Stimulated activated naive CD8-positive, alpha-beta T cell treated with anti-CD3 and anti-CD28 coated beads, Interleukin-15, Interleukin-2, amounts not matched to agents 100 U/mL and 50 U/mL, for 24 hours (primary cell): ENCODE measurements around the gene SENP8.

ENCODE experiments used
- ATAC-seq: fragments of 150-1000 bp; cut with Tn5 transposase; one replicate; pipeline ENCODE4 v1.10.0; 2021
- DNase-seq: peaks from one replicate; pipeline ENCODE4 v3.0.0; 2021

The SENP8 gene

GRCh38 chr15:72176159-72176558 lies 58.0 kb downstream of the SENP8 start:
- ATAC-seq (no peak), DNase-seq (no peak)

- no peak for ATAC-seq
- DNase-seq: no peak
Observed at GRCh38 chr15:72176743-72177142, 58.5 kb downstream of the SENP8 start.

GRCh38 chr15:72178976-72179585 lies 60.9 kb downstream of the SENP8 start:
- ATAC-seq: no peak
- no peak for DNase-seq

- DNase-seq (no peak), ATAC-seq (no peak)
Observed at GRCh38 chr15:72179950-72180581, 61.9 kb downstream of the SENP8 start.

DNA sequence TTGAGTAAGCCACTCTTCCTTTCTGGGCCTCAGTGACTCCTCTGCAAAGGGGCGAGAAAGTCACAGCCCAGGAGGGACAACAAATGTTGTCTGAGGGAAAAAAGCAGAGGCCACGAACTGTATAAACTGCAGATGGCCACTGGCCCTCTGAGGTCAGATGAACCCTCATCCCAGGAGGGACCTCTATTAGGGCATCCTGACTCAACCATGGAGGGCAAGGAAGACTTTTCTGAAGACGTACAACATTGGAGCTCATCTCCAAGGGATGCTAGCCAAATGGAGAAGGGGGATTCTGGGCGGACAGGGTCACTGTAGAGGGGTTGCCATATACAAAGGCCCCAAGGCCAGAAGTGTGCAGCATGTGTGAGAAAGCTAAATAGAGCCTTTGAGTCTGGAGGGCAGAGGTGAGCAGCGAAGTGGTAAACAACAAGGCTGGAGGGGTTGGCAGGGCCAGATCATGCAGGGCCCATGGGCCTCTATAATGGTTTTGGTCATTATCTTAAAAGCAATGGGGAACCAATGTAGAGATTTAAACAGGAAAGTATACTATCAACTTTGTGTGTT lies 62.6 kb downstream of the SENP8 start:
- no peak for ATAC-seq
- no peak for DNase-seq

GRCh38 chr15:72182244-72182643 lies 64.0 kb downstream of the SENP8 start:
- ATAC-seq (no peak), DNase-seq (no peak)

GRCh38 chr15:72182673-72183072 lies 64.5 kb downstream of the SENP8 start:
- ATAC-seq (no peak), DNase-seq (no peak)

GRCh38 chr15:72183781-72184164 lies 65.6 kb downstream of the SENP8 start:
- ATAC-seq (no peak), DNase-seq (no peak)

GRCh38 chr15:72184165-72184811 lies 66.1 kb downstream of the SENP8 start:
- peak; percentile 14 for ATAC-seq
- DNase-seq: no peak

DNA sequence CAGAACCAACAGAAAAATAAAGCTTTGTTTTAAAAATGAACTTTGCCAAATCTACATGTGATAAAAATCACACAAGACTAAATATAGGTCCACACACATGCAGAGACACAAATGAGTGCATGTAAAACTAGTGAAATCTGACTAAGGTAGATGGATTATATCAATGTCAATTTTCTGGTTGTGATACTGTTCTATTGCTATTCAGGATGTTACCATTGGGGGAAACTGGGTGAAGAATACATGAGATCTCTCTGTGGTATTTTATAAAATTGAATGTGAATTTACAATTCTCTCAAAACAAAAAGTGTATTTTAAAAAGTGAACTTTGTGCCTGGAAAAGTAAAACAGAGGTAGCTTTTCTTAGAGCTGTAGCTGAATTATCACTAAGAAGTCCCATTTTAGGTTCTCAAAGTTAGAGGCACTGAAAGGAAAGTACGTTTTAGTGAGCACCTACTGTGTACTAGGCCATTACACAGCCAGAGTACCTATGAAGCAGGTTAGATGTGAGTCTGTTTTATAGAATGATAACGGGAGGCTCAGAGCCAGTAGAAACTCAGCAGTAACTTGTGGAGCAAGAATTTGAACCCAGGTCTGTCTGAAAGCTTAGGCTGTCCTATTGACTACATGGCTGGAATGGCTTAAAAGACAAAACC lies 71.2 kb downstream of the SENP8 start:
- DNase-seq: no peak
- no peak for ATAC-seq

- no peak for ATAC-seq
- no peak for DNase-seq
Observed at GRCh38 chr15:72192416-72192815, 74.2 kb downstream of the SENP8 start.
